ENCODE data around the gene NTSR1.

DNA sequence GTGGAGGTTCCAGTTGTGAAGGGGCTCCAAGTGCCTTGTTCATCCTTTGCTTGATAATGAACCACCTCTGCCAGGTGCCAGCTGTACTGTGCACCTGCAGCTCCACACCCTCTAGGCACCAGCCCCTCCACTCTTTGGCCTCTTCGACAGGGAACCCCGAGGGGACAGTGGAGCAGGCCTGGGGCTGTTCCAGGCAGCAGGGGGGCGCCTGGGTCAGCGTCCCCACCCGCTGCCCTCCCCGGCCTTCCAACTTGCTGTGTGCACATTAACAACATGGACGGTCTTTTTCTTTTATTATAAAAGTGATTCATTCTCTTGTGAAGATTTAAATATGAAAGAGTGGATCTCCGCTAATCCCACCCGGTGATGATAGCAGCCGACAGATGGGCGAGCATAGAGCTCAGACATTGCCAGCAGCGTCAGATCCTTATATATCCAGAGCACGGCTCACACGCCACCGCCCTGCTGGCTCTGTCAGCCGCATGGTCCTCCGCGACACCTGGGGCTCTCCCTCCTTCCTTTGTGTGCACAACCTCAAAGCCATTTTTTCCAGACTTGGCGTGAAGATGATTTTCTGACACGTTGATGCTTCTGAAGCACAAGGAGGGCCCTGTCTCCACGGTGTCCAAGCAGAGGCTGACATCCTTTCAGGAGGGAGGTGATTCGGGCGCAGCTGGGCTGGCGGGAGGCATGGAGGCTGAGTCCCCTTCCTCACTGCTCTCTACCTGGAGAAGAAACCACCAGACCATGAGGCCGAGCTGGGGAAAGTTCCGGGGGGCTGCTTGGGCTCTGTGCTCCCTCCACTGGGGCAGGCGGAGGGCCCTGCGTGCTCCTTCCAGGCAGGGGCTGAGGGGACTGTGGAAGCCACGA lies 65.4 kb downstream of the NTSR1 start:
- TF ChIP-seq POLR2A (IDR thresholded peaks at IDR 0.05) = no peak
- TF ChIP-seq, protein P1, sequence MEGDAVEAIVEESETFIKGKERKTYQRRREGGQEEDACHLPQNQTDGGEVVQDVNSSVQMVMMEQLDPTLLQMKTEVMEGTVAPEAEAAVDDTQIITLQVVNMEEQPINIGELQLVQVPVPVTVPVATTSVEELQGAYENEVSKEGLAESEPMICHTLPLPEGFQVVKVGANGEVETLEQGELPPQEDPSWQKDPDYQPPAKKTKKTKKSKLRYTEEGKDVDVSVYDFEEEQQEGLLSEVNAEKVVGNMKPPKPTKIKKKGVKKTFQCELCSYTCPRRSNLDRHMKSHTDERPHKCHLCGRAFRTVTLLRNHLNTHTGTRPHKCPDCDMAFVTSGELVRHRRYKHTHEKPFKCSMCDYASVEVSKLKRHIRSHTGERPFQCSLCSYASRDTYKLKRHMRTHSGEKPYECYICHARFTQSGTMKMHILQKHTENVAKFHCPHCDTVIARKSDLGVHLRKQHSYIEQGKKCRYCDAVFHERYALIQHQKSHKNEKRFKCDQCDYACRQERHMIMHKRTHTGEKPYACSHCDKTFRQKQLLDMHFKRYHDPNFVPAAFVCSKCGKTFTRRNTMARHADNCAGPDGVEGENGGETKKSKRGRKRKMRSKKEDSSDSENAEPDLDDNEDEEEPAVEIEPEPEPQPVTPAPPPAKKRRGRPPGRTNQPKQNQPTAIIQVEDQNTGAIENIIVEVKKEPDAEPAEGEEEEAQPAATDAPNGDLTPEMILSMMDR (IDR thresholded peaks at IDR 0.05) = no peak
